Upper lobe of left lung (tissue), 6 donors: Measurements from ENCODE around the gene ANO4. TPM values are rescaled to one million over a fixed set of nuclear protein-coding genes. Genes with fewer than 3 reads are reported as not detected.

Experiments
- ATAC-seq, 2 donors: fragments of 200-7000 bp; cut with Tn5 transposase; one replicate each; pipeline ENCODE4 v1.9.1; 2022; ENCODE audit warnings: mild to moderate bottlenecking in 2 of 2, moderate library complexity in 2 of 2; ENCODE audit not compliant: low FRiP score in 2 of 2
- DNase-seq, 2 donors: peaks; one replicate each; pipeline ENCODE4 v3.0.0-alpha.2; 2019 to 2020
- H3K27ac ChIP-seq, 4 donors: fragments of 200-600 bp; sonication (generic); one replicate each; pipeline ENCODE4 v1.5.1; 2016 to 2019
- H3K27me3 ChIP-seq, 4 donors: fragments of 200-600 bp; sonication (generic); one replicate each; pipeline ENCODE4 v1.5.1; 2017 to 2019
- H3K36me3 ChIP-seq, 4 donors: fragments of 200-600 bp; sonication (generic); one replicate each; pipeline ENCODE4 v1.5.1; 2016 to 2019
- H3K4me1 ChIP-seq, 4 donors: fragments of 200-600 bp; sonication (generic); one replicate each; pipeline ENCODE4 v1.5.1; 2018 to 2019
- H3K4me3 ChIP-seq, 4 donors: fragments of 200-600 bp; sonication (generic); one replicate each; pipeline ENCODE4 v1.5.1; 2017 to 2019; ENCODE audit warnings: mild to moderate bottlenecking in 2 of 4, moderate library complexity in 1 of 4
- H3K9me3 ChIP-seq, 4 donors: fragments of 200-600 bp; sonication (generic); one replicate each; pipeline ENCODE4 v1.5.1; 2018 to 2019
- EP300 ChIP-seq, 4 donors: sonication (generic); formaldehyde crosslinking; IDR thresholded peaks; one replicate each; pipeline ENCODE4 v1.5.1; 2017; ENCODE audit warnings: antibody characterized with exemption in 4 of 4, control low read depth in 2 of 4
- POLR2A ChIP-seq, 4 donors: fragments of 450-650 bp; IDR thresholded peaks; one replicate each; pipeline ENCODE4 v1.5.1; 2016 to 2017; ENCODE audit warnings: antibody characterized with exemption in 4 of 4, mild to moderate bottlenecking in 2 of 4
- POLR2AphosphoS5 ChIP-seq, 2 donors: sonication (generic); formaldehyde crosslinking; IDR thresholded peaks; one replicate each; pipeline ENCODE4 v1.5.1; 2017; ENCODE audit warnings: antibody characterized with exemption in 2 of 2
- WGBS, 2 donors: methylation state at CpG; one replicate each; pipeline ENCODE4 v1.1.5; 2017 to 2018; 5-methylcytosine and 5-hydroxymethylcytosine counted together
- total RNA-seq, 6 donors: library from RNA; depleted of rRNA in 4 of 6; stranded (reverse); fragments of >200 nt in 4 of 6; gene quantifications; one replicate each; pipeline versions ENCODE4 v1.1.0 to v1.2.1, GENCODE V29; 2016 to 2021
- TF ChIP-seq, protein P1 (sequence below), 6 experiments: fragments of 450-650 bp in 4 of 6; fragments of 200-600 bp in 2 of 6; sonication (generic) in 2 of 6; IDR thresholded peaks; one replicate each; pipeline ENCODE4 v1.5.1; 2016 to 2019; ENCODE audit warnings: antibody characterized with exemption in 6 of 6
- donor health status: DM: no; HTN: no; CAD: no; lungs with moderate emphysema.
- donor health status: DM: no; HTN: yes; CAD: no; lungs with severe emphysema.

The ANO4 gene
- total RNA-seq, 6 donors from 2014 or later: 0.17 to 1.2 (median 0.30) TPM; not detected in 3

DNA sequence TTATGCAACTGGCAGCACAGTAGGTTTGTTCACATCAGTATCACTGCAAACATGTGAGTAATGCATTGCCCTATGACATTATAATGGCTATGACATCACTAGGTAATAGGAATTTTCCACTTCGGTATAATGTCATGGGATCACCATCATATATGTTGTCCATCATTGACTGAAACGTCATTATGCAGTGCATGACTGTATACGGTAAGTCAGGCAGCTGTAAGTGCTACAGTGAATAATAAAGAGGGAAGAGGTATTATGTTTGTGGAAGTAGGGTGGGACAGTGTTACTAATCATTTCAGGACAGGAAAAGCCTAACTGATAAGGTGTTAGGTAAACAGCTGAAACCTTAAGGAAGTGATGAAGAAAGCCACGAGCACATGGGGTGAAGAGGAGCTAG, 68.1 kb downstream of the ANO4 start:
- H3K27ac ChIP-seq: no peak overlapping the region
- TF ChIP-seq POLR2AphosphoS5 (IDR thresholded peaks at IDR 0.05) (no peak), EP300 (IDR thresholded peaks at IDR 0.05) (no peak), POLR2A (IDR thresholded peaks at IDR 0.05) (no peak)
- TF ChIP-seq, protein P1, sequence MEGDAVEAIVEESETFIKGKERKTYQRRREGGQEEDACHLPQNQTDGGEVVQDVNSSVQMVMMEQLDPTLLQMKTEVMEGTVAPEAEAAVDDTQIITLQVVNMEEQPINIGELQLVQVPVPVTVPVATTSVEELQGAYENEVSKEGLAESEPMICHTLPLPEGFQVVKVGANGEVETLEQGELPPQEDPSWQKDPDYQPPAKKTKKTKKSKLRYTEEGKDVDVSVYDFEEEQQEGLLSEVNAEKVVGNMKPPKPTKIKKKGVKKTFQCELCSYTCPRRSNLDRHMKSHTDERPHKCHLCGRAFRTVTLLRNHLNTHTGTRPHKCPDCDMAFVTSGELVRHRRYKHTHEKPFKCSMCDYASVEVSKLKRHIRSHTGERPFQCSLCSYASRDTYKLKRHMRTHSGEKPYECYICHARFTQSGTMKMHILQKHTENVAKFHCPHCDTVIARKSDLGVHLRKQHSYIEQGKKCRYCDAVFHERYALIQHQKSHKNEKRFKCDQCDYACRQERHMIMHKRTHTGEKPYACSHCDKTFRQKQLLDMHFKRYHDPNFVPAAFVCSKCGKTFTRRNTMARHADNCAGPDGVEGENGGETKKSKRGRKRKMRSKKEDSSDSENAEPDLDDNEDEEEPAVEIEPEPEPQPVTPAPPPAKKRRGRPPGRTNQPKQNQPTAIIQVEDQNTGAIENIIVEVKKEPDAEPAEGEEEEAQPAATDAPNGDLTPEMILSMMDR (IDR thresholded peaks at IDR 0.05): no peak
- no peaks in the 10 kb centered on the region for H3K27me3 ChIP-seq
- H3K36me3 ChIP-seq: no peaks in the 10 kb centered on the region
- no peaks in the 10 kb centered on the region for H3K9me3 ChIP-seq
- H3K4me1 ChIP-seq: no peaks in the 10 kb centered on the region
- DNase-seq (no peak), ATAC-seq (no peak)
- no peak overlapping the region for H3K4me3 ChIP-seq
- 56 to 58% methylated on average over 4 of the region's 4 CpGs for WGBS, 2 donors

DNA sequence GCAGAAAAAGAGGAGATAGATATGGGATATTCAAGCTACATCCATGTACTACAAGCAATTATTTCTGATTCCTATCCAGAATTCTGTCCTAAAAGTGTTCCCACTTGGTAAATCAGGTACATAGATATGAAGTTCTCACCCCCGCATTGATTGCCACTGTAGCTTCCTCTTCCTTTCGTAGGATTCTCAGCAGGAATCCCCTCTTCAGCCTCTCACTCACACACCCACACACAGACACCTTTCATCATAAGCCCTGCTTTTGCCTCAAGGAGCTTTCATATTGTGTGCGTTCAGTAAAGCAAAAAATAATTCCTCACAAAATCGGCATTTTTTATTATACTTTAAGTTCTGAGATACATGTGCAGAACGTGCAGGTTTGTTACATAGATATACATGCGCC, 69.8 kb downstream of the ANO4 start:
- DNase-seq (no peak), ATAC-seq (no peak)
- H3K27me3 ChIP-seq: no peaks in the 10 kb centered on the region
- TF ChIP-seq POLR2AphosphoS5 (IDR thresholded peaks at IDR 0.05) (no peak), POLR2A (IDR thresholded peaks at IDR 0.05) (no peak)
- TF ChIP-seq, protein P1 (IDR thresholded peaks at IDR 0.05): no peak
- H3K27ac ChIP-seq: no peak overlapping the region
- H3K4me1 ChIP-seq: no peaks in the 10 kb centered on the region
- no peaks in the 10 kb centered on the region for H3K9me3 ChIP-seq
- H3K4me3 ChIP-seq: no peak overlapping the region
- 77 to 80% methylated on average over 6 of the region's 6 CpGs for WGBS, 2 donors
- no peaks in the 10 kb centered on the region for H3K36me3 ChIP-seq

DNA sequence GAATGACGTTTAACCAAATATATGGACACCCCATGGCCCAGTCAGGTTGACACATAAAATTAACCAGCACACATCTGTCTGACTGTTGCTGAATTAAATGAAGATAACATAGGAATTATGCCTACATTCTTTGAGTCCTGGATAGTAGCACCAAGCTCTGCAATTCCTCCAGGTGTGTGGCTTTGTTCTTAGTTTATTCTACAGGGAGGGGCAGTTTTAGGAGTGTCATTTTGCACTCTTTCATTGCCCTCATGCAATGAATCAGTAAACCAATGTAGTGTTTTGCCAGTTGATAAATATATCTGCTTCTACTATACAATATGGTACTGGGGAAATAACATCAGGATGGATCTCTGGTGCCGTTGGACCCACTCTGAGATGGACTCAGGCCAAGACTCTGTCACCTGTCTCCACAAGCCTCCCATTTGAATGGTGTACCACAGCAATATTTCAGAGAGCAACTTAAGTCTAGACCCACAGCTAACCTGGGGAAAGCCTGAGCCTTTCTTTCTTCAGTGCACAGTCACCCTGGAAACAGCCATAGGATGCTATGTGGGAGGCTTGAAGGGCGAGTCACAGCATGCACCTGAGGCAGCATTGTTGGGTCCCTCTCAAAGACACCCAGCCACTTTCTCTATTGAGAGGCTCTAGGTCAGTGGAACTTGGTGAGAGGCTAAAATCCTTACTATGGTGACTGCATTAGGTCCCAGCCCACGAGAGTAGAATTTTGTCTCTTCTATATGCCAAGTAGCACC, 73.2 kb downstream of the ANO4 start:
- DNase-seq: no peak
- WGBS, 2 donors: 69 to 70% methylated on average over 4 of the region's 4 CpGs
- Histone ChIP-seq H3K27ac (no peak overlapping the region), H3K36me3 (no peaks in the 10 kb centered on the region), H3K4me3 (no peak overlapping the region), H3K4me1 (no peaks in the 10 kb centered on the region), H3K9me3 (no peaks in the 10 kb centered on the region), H3K27me3 (no peaks in the 10 kb centered on the region)
- ATAC-seq: no peak
- TF ChIP-seq EP300 (IDR thresholded peaks at IDR 0.05): no peak
- no peak for TF ChIP-seq POLR2A (IDR thresholded peaks at IDR 0.05)
- TF ChIP-seq, protein P1 (IDR thresholded peaks at IDR 0.05): no peak
- TF ChIP-seq POLR2AphosphoS5 (IDR thresholded peaks at IDR 0.05): no peak

DNA sequence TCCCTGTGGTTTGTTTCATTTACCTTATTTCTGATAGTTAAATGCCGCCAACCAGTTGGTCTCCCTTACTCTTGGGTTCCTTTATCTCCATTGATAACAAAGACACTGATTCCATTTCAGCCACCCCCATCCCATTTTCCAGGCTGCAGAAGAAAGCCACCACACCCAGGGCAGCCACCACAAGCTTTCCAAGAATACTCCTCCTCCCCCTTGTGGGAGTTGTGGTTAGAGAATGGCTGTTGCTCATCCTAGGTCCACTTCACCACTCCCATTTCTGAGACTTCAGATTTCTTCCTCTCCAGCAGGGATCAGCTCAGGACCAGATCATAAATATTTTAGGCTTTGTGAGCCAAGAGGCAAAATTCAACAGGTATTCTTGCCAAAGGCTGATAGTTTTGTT, 73.9 kb downstream of the ANO4 start:
- WGBS, 2 donors: 95 to 97% methylated on average over 1 of the region's 1 CpG
- TF ChIP-seq POLR2AphosphoS5 (IDR thresholded peaks at IDR 0.05): no peak
- no peak for TF ChIP-seq POLR2A (IDR thresholded peaks at IDR 0.05)
- TF ChIP-seq EP300 (IDR thresholded peaks at IDR 0.05): no peak
- TF ChIP-seq, protein P1 (IDR thresholded peaks at IDR 0.05): no peak

More for the DNA sequence above, 73.9 kb downstream of the ANO4 start:
- H3K27ac ChIP-seq: no peak overlapping the region
- H3K36me3 ChIP-seq: no peaks in the 10 kb centered on the region
- no peak overlapping the region for H3K4me3 ChIP-seq
- peaks cover 0 to 2% (median 0%) of the 10 kb centered on the region in 4 donors for H3K9me3 ChIP-seq
- ATAC-seq: peak in 1 of 2 donors; percentile 71
- no peak for DNase-seq
- H3K4me1 ChIP-seq: no peaks in the 10 kb centered on the region
- no peaks in the 10 kb centered on the region for H3K27me3 ChIP-seq
